Tibial nerve (tissue), 4 donors: Measurements from ENCODE around the gene CARNS1.

Experiments used
- CTCF ChIP-seq, 5 experiments: fragments of 200-600 bp in 3 of 5; fragments of 450-650 bp in 2 of 5; sonication (generic) in 3 of 5; IDR thresholded peaks; one replicate each; pipeline ENCODE4 v1.5.1; 2016 to 2019; ENCODE audit warnings: antibody characterized with exemption in 5 of 5, mild to moderate bottlenecking in 3 of 5, moderate library complexity in 2 of 5
- EP300 ChIP-seq, 2 donors: sonication (generic); formaldehyde crosslinking; IDR thresholded peaks; one replicate each; pipeline ENCODE4 v1.6.1; 2017; ENCODE audit warnings: antibody characterized with exemption in 2 of 2, mild to moderate bottlenecking in 1 of 2

- TF ChIP-seq CTCF (IDR thresholded peaks at IDR 0.05) (peak in 2 of 5 experiments; percentile 31 to 54), EP300 (IDR thresholded peaks at IDR 0.05) (peak; percentile 98 to 100)
These were observed 12.8 kb downstream of the CARNS1 start, which contains the start of gene RPS6KB2 for GRCh38 chr11:67428052-67429001.
